ENCODE data around the gene IGF1R. TPM values are rescaled to one million over a fixed set of nuclear protein-coding genes. Genes with fewer than 3 reads are reported as not detected.

The IGF1R gene
- polyA plus RNA-seq, 1 experiment = 21.6 TPM

- Histone ChIP-seq H3K9me3 (ENCODE audit: control insufficient read depth, insufficient read depth, low read length) (no peaks in the 10 kb centered on the region), H3K4me3 (ENCODE audit: low read depth, low read length) (no peak overlapping the region), H3K27ac (ENCODE audit: low read depth, low read length) (no peak overlapping the region), H3K27me3 (ENCODE audit: control insufficient read depth, insufficient read depth, low read length) (no peaks in the 10 kb centered on the region)
- TF ChIP-seq, protein P1, sequence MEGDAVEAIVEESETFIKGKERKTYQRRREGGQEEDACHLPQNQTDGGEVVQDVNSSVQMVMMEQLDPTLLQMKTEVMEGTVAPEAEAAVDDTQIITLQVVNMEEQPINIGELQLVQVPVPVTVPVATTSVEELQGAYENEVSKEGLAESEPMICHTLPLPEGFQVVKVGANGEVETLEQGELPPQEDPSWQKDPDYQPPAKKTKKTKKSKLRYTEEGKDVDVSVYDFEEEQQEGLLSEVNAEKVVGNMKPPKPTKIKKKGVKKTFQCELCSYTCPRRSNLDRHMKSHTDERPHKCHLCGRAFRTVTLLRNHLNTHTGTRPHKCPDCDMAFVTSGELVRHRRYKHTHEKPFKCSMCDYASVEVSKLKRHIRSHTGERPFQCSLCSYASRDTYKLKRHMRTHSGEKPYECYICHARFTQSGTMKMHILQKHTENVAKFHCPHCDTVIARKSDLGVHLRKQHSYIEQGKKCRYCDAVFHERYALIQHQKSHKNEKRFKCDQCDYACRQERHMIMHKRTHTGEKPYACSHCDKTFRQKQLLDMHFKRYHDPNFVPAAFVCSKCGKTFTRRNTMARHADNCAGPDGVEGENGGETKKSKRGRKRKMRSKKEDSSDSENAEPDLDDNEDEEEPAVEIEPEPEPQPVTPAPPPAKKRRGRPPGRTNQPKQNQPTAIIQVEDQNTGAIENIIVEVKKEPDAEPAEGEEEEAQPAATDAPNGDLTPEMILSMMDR (IDR thresholded peaks at IDR 0.05; ENCODE audit: low read depth, low read length) = no peak
- no peak for DNase-seq (ENCODE audit: low read depth, low spot score)
- ChIA-PET POLR2A (no interaction called here), CTCF (interaction anchor here (4.8 kb wide), 1 partner anchor 14 kb away, joined by 24 read pairs; no protein-coding TSS in a partner anchor)
These were observed 26.0 kb downstream of the IGF1R start for GRCh38 chr15:98674336-98674735.

GRCh38 chr15:98676586-98677270, 28.4 kb downstream of the IGF1R start:
- no peaks in the 10 kb centered on the region for H3K9me3 ChIP-seq (ENCODE audit: control insufficient read depth, insufficient read depth, low read length)
- TF ChIP-seq, protein P1 (IDR thresholded peaks at IDR 0.05; ENCODE audit: low read depth, low read length) = no peak
- POLR2A ChIA-PET = no interaction called here
- no peak overlapping the region for H3K27ac ChIP-seq (ENCODE audit: low read depth, low read length)
- CTCF ChIA-PET = interaction anchor here (0.7 to 1.6 kb wide), 2 partner anchors 17 kb away, joined by 3 to 4 read pairs; no protein-coding TSS in a partner anchor
- no peak for DNase-seq (ENCODE audit: low read depth, low spot score)
- H3K4me3 ChIP-seq (ENCODE audit: low read depth, low read length) = no peak overlapping the region
- H3K27me3 ChIP-seq (ENCODE audit: control insufficient read depth, insufficient read depth, low read length) = no peaks in the 10 kb centered on the region

DNA sequence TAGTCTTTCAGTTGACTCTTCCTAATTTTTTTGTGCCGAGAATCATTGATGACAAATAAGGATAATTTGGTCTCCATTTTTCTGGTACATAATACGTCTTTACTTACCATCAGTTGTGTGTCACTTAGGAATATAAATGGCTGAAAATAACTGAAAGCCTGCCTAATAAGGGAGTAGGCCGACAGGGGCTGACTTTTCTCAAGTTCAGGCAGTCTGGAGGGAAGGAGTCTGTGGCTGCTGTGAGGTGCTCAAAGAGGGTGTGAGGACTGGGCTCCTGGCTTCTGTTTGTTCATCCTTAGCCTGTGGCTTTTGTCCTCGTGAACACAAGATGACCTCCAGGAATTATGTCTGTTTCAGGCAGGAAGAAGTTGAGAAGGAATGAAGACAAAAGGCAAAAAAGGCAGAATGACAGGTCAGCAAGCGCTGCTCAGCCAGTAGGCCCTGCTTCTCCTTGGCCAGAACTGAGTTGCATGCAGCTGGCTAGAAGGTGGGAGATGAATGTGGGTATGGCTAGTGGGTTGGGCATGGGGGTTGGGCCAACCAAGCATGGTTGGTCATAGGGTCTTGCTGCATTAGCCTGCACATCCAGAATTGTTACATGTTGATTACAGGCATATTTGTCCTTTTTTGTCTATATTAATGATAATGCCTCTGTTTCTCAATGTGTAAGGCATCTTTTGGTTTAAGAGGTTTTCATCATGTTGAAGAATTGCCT, 29.2 kb downstream of the IGF1R start:
- no peak overlapping the region for H3K27ac ChIP-seq (ENCODE audit: low read depth, low read length)
- ChIA-PET CTCF (interaction anchor here (0.7 kb wide), 1 partner anchor 18 kb away, joined by 3 read pairs; no protein-coding TSS in a partner anchor), POLR2A (no interaction called here)
- H3K27me3 ChIP-seq (ENCODE audit: control insufficient read depth, insufficient read depth, low read length) = no peaks in the 10 kb centered on the region
- H3K4me3 ChIP-seq (ENCODE audit: low read depth, low read length) = no peak overlapping the region
- no peak for DNase-seq (ENCODE audit: low read depth, low spot score)
- H3K9me3 ChIP-seq (ENCODE audit: control insufficient read depth, insufficient read depth, low read length) = no peaks in the 10 kb centered on the region
- TF ChIP-seq, protein P1 (IDR thresholded peaks at IDR 0.05; ENCODE audit: low read depth, low read length) = no peak

DNA sequence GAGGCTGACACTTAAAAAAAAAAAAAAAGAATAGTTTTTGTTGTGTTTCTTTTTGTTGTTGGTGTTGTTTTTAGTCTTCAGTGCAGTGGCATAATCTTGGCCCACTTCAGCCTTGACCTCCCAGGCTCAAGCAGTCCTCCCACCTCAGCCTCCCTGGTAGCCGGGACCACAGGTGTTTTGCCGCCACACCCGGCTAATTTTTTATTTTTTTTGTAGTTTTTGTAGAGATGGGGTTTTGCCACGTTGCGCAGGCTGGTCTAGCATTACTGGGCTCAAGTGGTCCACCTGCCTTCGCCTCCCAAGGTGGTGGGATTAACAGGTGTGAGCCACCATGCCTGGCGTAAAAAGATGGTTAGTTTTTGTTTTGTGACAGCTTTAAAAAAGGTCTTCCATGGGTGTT, 30.1 kb downstream of the IGF1R start:
- TF ChIP-seq, protein P1 (IDR thresholded peaks at IDR 0.05; ENCODE audit: low read depth, low read length) = no peak
- Histone ChIP-seq H3K9me3 (ENCODE audit: control insufficient read depth, insufficient read depth, low read length) (no peaks in the 10 kb centered on the region), H3K27ac (ENCODE audit: low read depth, low read length) (no peak overlapping the region), H3K27me3 (ENCODE audit: control insufficient read depth, insufficient read depth, low read length) (no peaks in the 10 kb centered on the region), H3K4me3 (ENCODE audit: low read depth, low read length) (no peak overlapping the region)
- no peak for DNase-seq (ENCODE audit: low read depth, low spot score)
- ChIA-PET POLR2A (no interaction called here), CTCF (interaction anchor here (1.1 kb wide), 2 partner anchors 101 to 422 kb away, joined by 3 to 4 read pairs; no protein-coding TSS in a partner anchor)

DNA sequence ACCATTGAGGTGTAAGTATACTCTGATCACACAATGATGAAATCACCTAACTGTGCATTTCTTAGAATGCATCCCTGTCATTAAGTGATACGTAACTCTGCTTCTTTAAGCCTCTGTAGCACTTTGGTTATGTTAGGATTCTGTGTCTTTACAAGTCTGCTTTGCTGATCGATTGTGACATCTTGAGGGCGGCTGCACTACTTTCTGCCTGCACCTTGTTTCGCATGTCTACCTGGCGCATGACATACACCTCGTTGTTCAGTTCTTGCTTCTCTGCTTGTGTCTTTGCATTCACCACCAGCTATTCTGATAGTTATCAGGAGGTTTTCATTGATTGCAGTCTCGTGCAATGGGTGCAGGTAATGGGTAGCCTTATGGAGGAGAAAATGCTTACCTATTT, 32.7 kb downstream of the IGF1R start:
- no peak for DNase-seq (ENCODE audit: low read depth, low spot score)
- no peak overlapping the region for H3K27ac ChIP-seq (ENCODE audit: low read depth, low read length)
- ChIA-PET CTCF (no interaction called here), POLR2A (no interaction called here)
- H3K4me3 ChIP-seq (ENCODE audit: low read depth, low read length) = no peak overlapping the region
- no peaks in the 10 kb centered on the region for H3K27me3 ChIP-seq (ENCODE audit: control insufficient read depth, insufficient read depth, low read length)
- H3K9me3 ChIP-seq (ENCODE audit: control insufficient read depth, insufficient read depth, low read length) = no peaks in the 10 kb centered on the region
- TF ChIP-seq, protein P1 (IDR thresholded peaks at IDR 0.05; ENCODE audit: low read depth, low read length) = no peak

Measured in AG04450 (cell line).